ENCODE measurements around the gene CNOT2.
A peak's percentile ranks its signal among the peaks of the same experiment; 100 is the strongest.

CNOT2 gene

GRCh38 chr12:70366581-70367257 lies 123.5 kb downstream of the CNOT2 start:
- H3K4me3 ChIP-seq (ENCODE audit: low read depth, low read length): peak overlapping the region; percentile 61
- DNase-seq (ENCODE audit: low read depth): peak; percentile 69
- TF ChIP-seq CTCF (IDR thresholded peaks at IDR 0.05; ENCODE audit: insufficient read depth, low read depth, low read length, missing control alignments): no peak

- no peak for TF ChIP-seq CTCF (IDR thresholded peaks at IDR 0.05; ENCODE audit: insufficient read depth, low read depth, low read length, missing control alignments)
- no peak for DNase-seq (ENCODE audit: low read depth)
- peak overlapping the region; percentile 61 for H3K4me3 ChIP-seq (ENCODE audit: low read depth, low read length)
Observed at GRCh38 chr12:70367258-70368141, 124.3 kb downstream of the CNOT2 start.

GRCh38 chr12:70372881-70373280 lies 129.6 kb downstream of the CNOT2 start:
- no peak for TF ChIP-seq CTCF (IDR thresholded peaks at IDR 0.05; ENCODE audit: insufficient read depth, low read depth, low read length, missing control alignments)
- no peak for DNase-seq (ENCODE audit: low read depth)
- H3K4me3 ChIP-seq (ENCODE audit: low read depth, low read length): no peak overlapping the region

GRCh38 chr12:70379846-70380245 lies 136.6 kb downstream of the CNOT2 start:
- H3K4me3 ChIP-seq (ENCODE audit: low read depth, low read length): no peak overlapping the region
- peak; percentile 5 for DNase-seq (ENCODE audit: low read depth)

GRCh38 chr12:70383484-70383883 lies 140.3 kb downstream of the CNOT2 start:
- H3K4me3 ChIP-seq (ENCODE audit: low read depth, low read length): no peak overlapping the region
- no peak for TF ChIP-seq CTCF (IDR thresholded peaks at IDR 0.05; ENCODE audit: insufficient read depth, low read depth, low read length, missing control alignments)
- no peak for DNase-seq (ENCODE audit: low read depth)

More at GRCh38 chr12:70379846-70380245, 136.6 kb downstream of the CNOT2 start:
- TF ChIP-seq CTCF (IDR thresholded peaks at IDR 0.05; ENCODE audit: insufficient read depth, low read depth, low read length, missing control alignments): no peak

- H3K4me3 ChIP-seq (ENCODE audit: low read depth, low read length): no peak overlapping the region
- TF ChIP-seq CTCF (IDR thresholded peaks at IDR 0.05; ENCODE audit: insufficient read depth, low read depth, low read length, missing control alignments): no peak
- no peak for DNase-seq (ENCODE audit: low read depth)
Observed at GRCh38 chr12:70383886-70384285, 140.7 kb downstream of the CNOT2 start.
